HG03565 (cell line): ENCODE results near the gene NUP88.
A peak's percentile ranks its signal among the peaks of the same experiment; 100 is the strongest.

Experiments
- ATAC-seq: cut with Tn5 transposase; IDR thresholded peaks from one replicate; pipeline ENCODE4 v1.9.1; 2021; ENCODE audit warnings: mild to moderate bottlenecking, moderate library complexity; ENCODE audit not compliant: unreplicated experiment

NUP88 gene

DNA sequence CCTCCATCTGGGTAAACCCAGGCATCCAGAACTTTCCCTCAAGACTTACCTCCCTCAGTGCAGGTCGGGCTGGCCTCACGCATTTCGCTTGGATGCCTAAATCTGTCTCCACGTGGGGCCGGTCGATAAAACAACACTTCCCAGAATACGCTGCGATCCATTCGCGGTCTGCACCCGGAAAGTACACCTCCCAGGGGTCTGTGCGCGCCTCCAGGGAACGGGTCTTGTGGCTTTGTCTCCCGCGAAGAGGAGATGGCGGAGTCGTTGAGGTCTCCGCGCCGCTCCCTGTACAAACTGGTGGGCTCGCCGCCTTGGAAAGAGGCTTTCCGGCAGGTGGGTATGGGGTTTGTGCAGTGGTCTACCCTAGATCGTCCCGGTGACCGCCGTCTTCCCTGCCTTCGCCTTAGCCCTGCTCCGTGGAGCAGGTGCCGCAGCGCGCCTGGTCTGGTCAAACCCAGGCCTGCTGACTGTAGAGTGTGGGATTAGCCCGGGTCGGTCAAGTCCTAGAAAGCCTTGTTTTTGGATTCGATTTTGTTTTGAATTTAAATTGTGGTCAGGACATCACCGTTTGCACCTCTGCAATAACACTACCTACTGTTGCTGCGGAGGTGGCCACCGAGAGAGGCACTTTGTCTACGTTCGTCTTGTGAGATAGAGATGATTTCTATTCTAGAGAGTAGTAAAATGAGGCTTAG lies 644 bp upstream of the NUP88 start, which contains the start of gene RPAIN:
Gene RPAIN (plus strand): TSS at position 224 of the 695 bp plus-strand sequence. CDS start 29 bp downstream, at position 253.
- ATAC-seq: peak; percentile 27

- ATAC-seq: no peak
These were observed 555 bp downstream of the NUP88 start for GRCh38 chr17:5418858-5419355.

DNA sequence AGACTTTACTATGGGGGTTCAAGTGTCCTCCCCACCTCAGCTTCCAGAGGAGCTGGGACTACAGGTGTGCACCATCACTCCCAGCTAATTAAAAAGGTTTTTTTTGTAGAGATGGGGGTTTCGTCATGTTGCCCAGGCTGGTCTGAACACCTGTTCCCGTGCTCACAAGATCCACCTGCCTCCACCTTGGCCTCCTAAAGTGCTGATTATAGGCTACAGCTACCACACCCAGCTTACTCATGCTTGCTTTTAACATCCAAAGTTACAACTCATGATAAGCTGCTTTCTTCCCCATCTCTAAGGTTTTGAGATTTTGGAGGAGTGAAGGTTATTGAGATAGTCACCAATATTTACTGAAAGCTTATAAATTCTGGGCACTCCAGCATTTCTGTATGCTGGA lies 2.6 kb downstream of the NUP88 start:
- no peak for ATAC-seq

DNA sequence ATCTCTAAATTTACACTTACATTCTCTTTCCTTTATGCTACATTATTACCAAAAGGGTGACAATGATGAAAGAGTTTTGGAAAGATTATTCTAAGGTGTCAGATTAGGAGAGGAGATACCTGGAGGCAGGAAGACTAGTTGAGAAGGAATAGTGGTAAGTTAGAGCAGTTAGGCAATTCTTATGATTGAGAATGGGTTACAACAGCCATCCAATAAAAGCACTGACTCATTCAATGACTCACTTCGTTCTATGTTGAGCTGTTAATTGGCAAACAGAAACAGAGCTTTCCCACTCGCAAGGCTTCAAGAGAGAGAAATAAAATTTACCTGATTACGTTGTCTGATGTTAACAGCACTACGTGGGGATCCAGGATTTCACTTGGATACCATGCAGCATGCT lies 5.8 kb downstream of the NUP88 start:
- ATAC-seq: no peak

DNA sequence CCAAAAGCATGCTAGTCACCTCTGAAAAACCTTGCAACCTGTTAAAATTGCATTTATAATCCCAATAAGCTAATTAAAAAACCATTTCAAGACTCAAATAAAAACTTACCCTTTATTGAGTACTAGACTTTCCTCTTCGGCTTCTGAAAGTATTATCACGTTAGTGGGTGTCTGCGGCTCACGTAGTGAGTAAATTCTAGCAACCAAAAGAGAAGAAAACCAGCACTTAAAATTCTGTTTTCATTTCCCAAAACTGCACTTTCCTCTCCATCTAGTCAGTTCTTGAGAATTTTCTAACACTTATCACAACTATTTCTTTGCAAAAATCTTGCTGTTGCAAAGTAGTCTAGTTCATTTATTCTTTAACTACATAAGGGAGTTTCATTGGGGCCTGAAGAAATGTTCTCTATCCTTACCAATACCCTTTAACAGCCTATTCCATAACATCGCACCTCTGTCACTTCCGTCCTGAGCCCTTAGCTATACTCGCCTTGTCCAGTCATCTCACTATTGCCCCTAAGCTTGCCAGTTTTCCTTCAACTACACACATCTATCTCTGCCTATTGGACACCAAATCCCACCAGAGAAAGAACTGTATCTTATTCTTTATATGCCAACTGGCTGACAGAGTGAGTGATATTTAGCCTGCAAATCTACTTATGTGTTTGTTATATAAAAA lies 8.7 kb downstream of the NUP88 start:
- ATAC-seq: no peak

GRCh38 chr17:5408186-5408585 lies 11.3 kb downstream of the NUP88 start:
- ATAC-seq: no peak

DNA sequence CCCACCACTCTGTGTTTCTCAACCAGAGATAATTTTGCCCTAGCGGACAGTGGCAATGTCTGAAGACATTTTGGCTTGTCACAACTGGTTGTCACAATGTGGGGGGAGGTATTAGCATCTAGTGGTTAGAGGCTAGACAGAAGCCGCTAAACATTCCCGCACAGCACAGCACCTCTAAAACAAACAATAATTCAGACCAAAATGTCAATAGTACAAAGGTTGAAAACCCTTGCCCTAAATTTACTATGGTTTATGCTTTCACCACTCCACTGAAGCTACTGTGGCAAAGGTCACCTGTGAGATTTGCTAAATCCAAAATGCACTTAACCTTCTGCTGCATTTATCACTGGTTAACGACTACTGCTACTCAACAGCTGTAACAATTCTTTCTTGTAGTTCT lies 14.1 kb downstream of the NUP88 start:
- no peak for ATAC-seq

- no peak for ATAC-seq
These were observed 19.7 kb downstream of the NUP88 start for GRCh38 chr17:5399767-5400166.

DNA sequence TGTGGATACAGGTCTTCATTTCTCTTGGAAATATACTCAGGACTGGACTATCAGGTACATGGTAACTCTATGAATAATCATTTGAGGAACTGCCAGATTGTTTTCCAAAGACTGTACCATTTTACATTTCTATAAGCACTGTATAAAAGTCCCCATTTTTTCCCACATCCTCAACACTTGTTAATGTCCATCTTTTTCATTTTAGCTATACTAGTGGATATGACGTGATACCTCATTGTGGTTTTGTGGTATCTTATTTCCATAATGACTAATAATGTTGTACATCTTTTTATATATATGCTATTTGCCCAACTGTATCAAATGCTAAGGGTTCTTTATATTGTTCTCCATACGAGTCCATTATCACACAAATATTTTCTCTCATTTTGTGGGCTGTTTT lies 22.9 kb downstream of the NUP88 start:
- no peak for ATAC-seq

GRCh38 chr17:5391678-5392077 lies 27.8 kb downstream of the NUP88 start:
- ATAC-seq: no peak

DNA sequence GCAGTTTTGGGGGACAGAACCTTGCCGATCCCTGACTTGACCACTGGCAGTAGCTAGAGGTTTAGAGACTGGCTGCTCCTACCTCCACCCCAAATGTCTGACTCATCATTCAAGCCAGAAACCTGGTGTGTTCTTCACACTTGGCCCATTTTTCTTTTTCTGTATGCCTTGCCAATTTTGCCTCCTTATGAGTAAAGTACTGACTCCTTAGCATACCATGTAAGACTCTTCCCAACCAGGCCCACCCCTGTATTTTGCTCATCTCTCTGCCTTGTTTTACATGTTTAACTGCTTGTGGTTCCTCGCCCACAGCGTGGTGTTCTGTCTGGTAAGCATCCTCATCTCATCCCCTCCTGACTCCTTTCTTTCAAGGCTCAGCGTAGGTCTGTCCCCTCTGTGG lies 37.9 kb downstream of the NUP88 start:
- ATAC-seq: no peak

GRCh38 chr17:5380491-5381135 lies 38.8 kb downstream of the NUP88 start:
- ATAC-seq: no peak

- ATAC-seq: no peak
These were observed 39.9 kb downstream of the NUP88 start for GRCh38 chr17:5379351-5380107.

DNA sequence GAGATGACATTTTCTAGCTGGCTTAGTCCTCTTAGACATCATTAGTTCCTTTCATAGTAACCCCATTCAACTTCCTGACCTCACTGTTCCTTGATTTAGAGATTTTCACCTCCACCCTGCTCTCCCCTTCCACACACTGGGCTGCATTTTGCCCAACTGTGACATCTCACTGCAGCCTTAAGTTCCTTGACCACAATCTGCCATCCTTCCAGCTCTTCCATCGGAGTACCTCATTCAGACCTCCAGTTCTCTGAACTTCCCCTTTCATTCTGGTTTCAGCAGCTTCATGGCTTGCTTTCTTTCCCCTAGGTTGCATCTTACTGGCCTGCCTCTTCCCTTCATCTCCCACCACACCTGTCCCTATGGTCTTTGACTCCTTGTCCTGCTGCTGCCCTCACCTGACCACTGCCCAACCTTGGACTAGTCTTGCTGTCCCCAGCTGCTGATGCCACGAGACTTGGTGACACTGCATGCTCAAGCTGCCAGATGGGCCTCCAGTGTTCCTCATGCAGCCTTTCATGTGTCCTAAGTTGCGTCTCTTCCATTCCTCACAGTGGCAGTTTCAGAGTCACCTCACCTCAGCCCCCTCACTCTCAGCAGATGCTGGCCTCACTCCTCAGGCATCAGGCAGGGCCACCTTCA lies 40.8 kb downstream of the NUP88 start:
- no peak for ATAC-seq

GRCh38 chr17:5373112-5373511 lies 46.4 kb downstream of the NUP88 start:
- peak; percentile 81 for ATAC-seq

DNA sequence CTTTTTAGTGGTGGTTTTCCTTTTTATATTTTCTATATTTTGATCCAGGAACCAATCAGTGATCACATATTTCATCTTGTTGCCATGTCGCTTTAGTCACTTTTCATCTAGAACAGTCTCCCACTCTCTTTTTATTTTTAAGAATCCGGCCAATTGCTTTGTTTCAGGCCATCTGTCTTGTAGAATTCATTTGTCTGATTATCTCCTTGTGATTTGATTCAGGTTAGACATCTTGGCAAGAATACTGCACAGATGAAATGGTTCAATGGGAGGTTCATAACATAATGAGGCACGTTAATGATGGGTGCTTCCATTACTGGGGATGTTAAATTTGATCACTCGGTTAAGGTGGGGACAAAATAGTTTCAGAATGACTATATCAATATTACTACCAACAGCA lies 49.1 kb downstream of the NUP88 start:
- ATAC-seq: no peak

DNA sequence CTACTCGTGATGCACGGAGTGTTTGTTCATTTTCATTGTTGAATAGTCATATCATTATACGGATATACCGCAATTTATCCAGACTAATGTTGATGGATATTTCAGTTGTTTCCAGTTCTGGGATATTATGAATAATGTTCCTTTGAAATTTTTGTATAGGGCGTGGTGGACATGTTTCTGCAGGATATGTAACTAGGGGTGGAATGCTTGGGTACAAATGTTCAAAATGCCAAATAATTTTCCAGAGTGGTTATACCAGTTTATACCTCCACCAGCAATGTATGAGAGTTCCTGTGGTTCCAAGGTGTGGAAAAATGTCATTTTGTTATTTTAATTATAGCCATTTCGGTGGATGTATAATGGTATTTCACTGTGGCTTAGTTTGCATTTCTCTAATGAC lies 53.6 kb downstream of the NUP88 start:
- ATAC-seq: no peak

- no peak for ATAC-seq
These were observed 54.8 kb downstream of the NUP88 start for GRCh38 chr17:5364696-5365095.

DNA sequence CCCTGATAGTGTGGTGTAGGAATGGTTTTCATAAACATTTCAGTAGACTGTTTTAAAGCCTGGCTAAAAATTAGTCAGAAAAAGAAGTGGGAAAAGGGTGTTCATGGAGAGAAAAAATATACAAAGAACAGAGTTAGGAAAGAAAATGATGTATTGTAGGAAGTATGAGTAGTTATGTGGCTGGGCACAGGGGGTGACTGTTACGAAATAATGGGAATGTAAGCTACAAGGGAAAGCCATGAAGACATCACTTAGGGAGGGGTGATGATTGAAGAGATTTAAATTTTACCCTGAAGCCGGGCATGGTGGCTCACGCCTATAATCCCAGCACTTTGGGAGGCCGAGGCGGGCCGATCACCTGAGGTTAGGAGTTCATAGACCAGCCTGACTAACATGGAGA lies 55.3 kb downstream of the NUP88 start:
- ATAC-seq: no peak

- ATAC-seq: no peak
These were observed 57.2 kb downstream of the NUP88 start for GRCh38 chr17:5362162-5362811.
